NB4 (cell line): ENCODE measurements around the gene GULP1.

Experiments
- CTCF ChIP-seq: IDR thresholded peaks from one replicate; pipeline ENCODE4 v1.5.1; 2012; ENCODE audit warnings: low read depth, low read length
- MAX ChIP-seq: IDR thresholded peaks from 2 replicates; pipeline ENCODE4 v1.6.1; 2011; ENCODE audit warnings: low read depth, low read length
- MYC ChIP-seq: IDR thresholded peaks from 2 replicates; pipeline ENCODE4 v1.6.1; 2011; ENCODE audit warnings: low read depth, low read length
- POLR2A ChIP-seq: IDR thresholded peaks from 2 replicates; pipeline ENCODE4 v1.6.1; 2011; ENCODE audit warnings: mild to moderate bottlenecking; ENCODE audit not compliant: insufficient read length; ENCODE audit errors: extremely low read depth

- no peak for TF ChIP-seq POLR2A
- no peak for TF ChIP-seq CTCF
- no peak for TF ChIP-seq MAX
- TF ChIP-seq MYC, result no peak
These were observed 112.8 kb downstream of the GULP1 start for GRCh38 chr2:188404341-188405004.
